Large intestine (tissue), 3 donors: ENCODE data around the gene NID2. TPM values are rescaled to one million over a fixed set of nuclear protein-coding genes. Genes with fewer than 3 reads are reported as not detected.
A peak's percentile ranks its signal among the peaks of the same experiment; 100 is the strongest.

Experiments used
- DNase-seq, 2 donors: peaks; one replicate each; pipeline versions ENCODE4 v3.0.0 to v3.0.0-alpha.2; 2013
- H3K27ac ChIP-seq: one replicate; pipeline ENCODE4 v1.5.1; 2013; ENCODE audit warnings: low read length
- H3K27me3 ChIP-seq: 2 replicates; pipeline ENCODE4 v1.6.1; 2013; ENCODE audit warnings: low read length; ENCODE audit not compliant: control insufficient read depth, insufficient read depth
- H3K36me3 ChIP-seq: 2 replicates; pipeline ENCODE4 v1.6.1; 2013; ENCODE audit warnings: low read length; ENCODE audit not compliant: control insufficient read depth, insufficient read depth
- H3K4me1 ChIP-seq: one replicate; pipeline ENCODE4 v1.6.1; 2013; ENCODE audit warnings: low read length; ENCODE audit not compliant: control insufficient read depth, insufficient read depth
- H3K4me3 ChIP-seq: one replicate; pipeline ENCODE4 v1.5.1; 2013; ENCODE audit warnings: low read length
- H3K9me3 ChIP-seq: one replicate; pipeline ENCODE4 v1.6.1; 2013; ENCODE audit warnings: mild to moderate bottlenecking, low read depth, low read length, moderate library complexity; ENCODE audit not compliant: control insufficient read depth
- WGBS: methylation state at CpG from one replicate; pipeline ENCODE4 v1.1.5; 2013; ENCODE audit warnings: low lambda C conversion rate; ENCODE audit not compliant: insufficient coverage; 5-methylcytosine and 5-hydroxymethylcytosine counted together
- polyA plus RNA-seq: library from polyadenylated mRNA; unstranded; fragments of 120-200 nt; gene quantifications from one replicate; pipeline ENCODE4 v1.2.1, GENCODE V29; 2013

NID2 gene
- polyA plus RNA-seq, 1 donor, result 21.1 TPM

- 85% methylated on average over 2 of the region's 3 CpGs for WGBS
- H3K4me1 ChIP-seq, result no peaks in the 10 kb centered on the region
- DNase-seq, result no peak
- H3K36me3 ChIP-seq, result no peaks in the 10 kb centered on the region
- H3K9me3 ChIP-seq, result no peaks in the 10 kb centered on the region
- H3K27me3 ChIP-seq, result peaks cover 9% of the 10 kb centered on the region
- no peak overlapping the region for H3K4me3 ChIP-seq
- H3K27ac ChIP-seq, result no peak overlapping the region
Observed at GRCh38 chr14:52058341-52058740, 10.5 kb downstream of the NID2 start.

- H3K4me1 ChIP-seq, result peaks cover 3% of the 10 kb centered on the region
- no peaks in the 10 kb centered on the region for H3K9me3 ChIP-seq
- no peak for DNase-seq
- H3K27me3 ChIP-seq, result peaks cover 2% of the 10 kb centered on the region
- no peak overlapping the region for H3K27ac ChIP-seq
- WGBS, result no CpG with 5 or more reads among the region's 2 CpGs
- H3K4me3 ChIP-seq, result no peak overlapping the region
- H3K36me3 ChIP-seq, result no peaks in the 10 kb centered on the region
Observed at GRCh38 chr14:52055167-52055566, 13.7 kb downstream of the NID2 start.

- H3K4me3 ChIP-seq, result no peak overlapping the region
- 80% methylated on average over 1 of the region's 1 CpG for WGBS
- no peaks in the 10 kb centered on the region for H3K9me3 ChIP-seq
- no peaks in the 10 kb centered on the region for H3K27me3 ChIP-seq
- no peak overlapping the region for H3K27ac ChIP-seq
- no peaks in the 10 kb centered on the region for H3K36me3 ChIP-seq
- no peak for DNase-seq
- H3K4me1 ChIP-seq, result peaks cover 7% of the 10 kb centered on the region
Observed at GRCh38 chr14:52054678-52055077, 14.2 kb downstream of the NID2 start.

- H3K4me1 ChIP-seq, result peaks cover 7% of the 10 kb centered on the region
- no peak overlapping the region for H3K27ac ChIP-seq
- H3K4me3 ChIP-seq, result no peak overlapping the region
- 78% methylated on average over 1 of the region's 5 CpGs for WGBS
- no peaks in the 10 kb centered on the region for H3K9me3 ChIP-seq
- no peaks in the 10 kb centered on the region for H3K27me3 ChIP-seq
- no peaks in the 10 kb centered on the region for H3K36me3 ChIP-seq
- DNase-seq, result no peak
Observed at GRCh38 chr14:52053044-52053443, 15.8 kb downstream of the NID2 start.

GRCh38 chr14:52052288-52052943, 16.4 kb downstream of the NID2 start:
- no peaks in the 10 kb centered on the region for H3K9me3 ChIP-seq
- no CpG with 5 or more reads among the region's 7 CpGs for WGBS
- no peak overlapping the region for H3K4me3 ChIP-seq
- no peak for DNase-seq
- H3K27ac ChIP-seq, result no peak overlapping the region
- H3K4me1 ChIP-seq, result peaks cover 7% of the 10 kb centered on the region
- no peaks in the 10 kb centered on the region for H3K36me3 ChIP-seq
- no peaks in the 10 kb centered on the region for H3K27me3 ChIP-seq

GRCh38 chr14:52051871-52052270, 17.0 kb downstream of the NID2 start:
- Histone ChIP-seq H3K27ac (no peak overlapping the region), H3K9me3 (no peaks in the 10 kb centered on the region), H3K27me3 (no peaks in the 10 kb centered on the region), H3K36me3 (no peaks in the 10 kb centered on the region), H3K4me1 (peaks cover 7% of the 10 kb centered on the region), H3K4me3 (no peak overlapping the region)
- no CpG with 5 or more reads among the region's 2 CpGs for WGBS
- DNase-seq, result no peak

- no CpG with 5 or more reads among the region's 3 CpGs for WGBS
- H3K27ac ChIP-seq, result no peak overlapping the region
- no peaks in the 10 kb centered on the region for H3K9me3 ChIP-seq
- no peak overlapping the region for H3K4me3 ChIP-seq
- peaks cover 7% of the 10 kb centered on the region for H3K4me1 ChIP-seq
- H3K27me3 ChIP-seq, result no peaks in the 10 kb centered on the region
- H3K36me3 ChIP-seq, result no peaks in the 10 kb centered on the region
- no peak for DNase-seq
Observed at GRCh38 chr14:52051251-52051650, 17.6 kb downstream of the NID2 start.

GRCh38 chr14:52049721-52050588, 18.9 kb downstream of the NID2 start:
- DNase-seq, result peak; percentile 38 to 70
- 25% methylated on average over 1 of the region's 6 CpGs for WGBS
- no peak overlapping the region for H3K27ac ChIP-seq

GRCh38 chr14:52049271-52049670, 19.6 kb downstream of the NID2 start:
- no peak for DNase-seq
- no CpG with 5 or more reads among the region's 5 CpGs for WGBS
- Histone ChIP-seq H3K4me1 (peaks cover 7% of the 10 kb centered on the region), H3K27ac (no peak overlapping the region), H3K4me3 (no peak overlapping the region), H3K27me3 (no peaks in the 10 kb centered on the region), H3K9me3 (no peaks in the 10 kb centered on the region), H3K36me3 (no peaks in the 10 kb centered on the region)

More at GRCh38 chr14:52049721-52050588, 18.9 kb downstream of the NID2 start:
- no peaks in the 10 kb centered on the region for H3K36me3 ChIP-seq
- H3K4me1 ChIP-seq, result peaks cover 7% of the 10 kb centered on the region
- no peaks in the 10 kb centered on the region for H3K9me3 ChIP-seq
- H3K27me3 ChIP-seq, result no peaks in the 10 kb centered on the region
- no peak overlapping the region for H3K4me3 ChIP-seq

GRCh38 chr14:52048641-52049204, 20.1 kb downstream of the NID2 start:
- no peak for DNase-seq
- Histone ChIP-seq H3K27me3 (no peaks in the 10 kb centered on the region), H3K4me1 (peaks cover 7% of the 10 kb centered on the region), H3K9me3 (no peaks in the 10 kb centered on the region), H3K27ac (no peak overlapping the region), H3K36me3 (no peaks in the 10 kb centered on the region), H3K4me3 (no peak overlapping the region)
- no CpG with 5 or more reads among the region's 3 CpGs for WGBS
